DND-41 (cell line): ENCODE data around the gene MXI1.

Source experiments
- ATAC-seq: fragments of 200-7000 bp; cut with Tn5 transposase; 3 replicates; pipeline ENCODE4 v1.9.1; 2021; ENCODE audit warnings: low read depth; ENCODE audit not compliant: insufficient read depth
- DNase-seq: peaks from one replicate; pipeline ENCODE4 v3.0.0-alpha.2; 2020
- H2AFZ ChIP-seq: 2 replicates; pipeline ENCODE4 v1.6.0; 2012; ENCODE audit warnings: low read depth, low read length
- H3K27ac ChIP-seq: 2 replicates; pipeline ENCODE4 v1.5.1; 2012; ENCODE audit warnings: low read length, inconsistent platforms
- H3K27me3 ChIP-seq: fragments of 200-600 bp; sonication (generic); 2 replicates; pipeline ENCODE4 v1.6.0; 2012; ENCODE audit warnings: low read length, mild to moderate bottlenecking, inconsistent platforms; ENCODE audit not compliant: insufficient read depth, poor library complexity
- H3K36me3 ChIP-seq: 2 replicates; pipeline ENCODE4 v1.5.1; 2012; ENCODE audit warnings: low read length, inconsistent platforms; ENCODE audit not compliant: insufficient read depth
- H3K4me1 ChIP-seq: 2 replicates; pipeline ENCODE4 v1.5.1; 2012; ENCODE audit warnings: mild to moderate bottlenecking, low read length; ENCODE audit not compliant: insufficient read depth
- H3K4me2 ChIP-seq: 2 replicates; pipeline ENCODE4 v1.6.0; 2012; ENCODE audit warnings: mild to moderate bottlenecking, moderate library complexity, low read length, inconsistent platforms; ENCODE audit not compliant: insufficient read depth
- H3K4me3 ChIP-seq, 2 experiments: fragments of 200-600 bp in 1 of 2; shearing (Covaris generic) in 1 of 2; 2 replicates each; pipeline ENCODE4 v1.5.1; 2012 to 2016; ENCODE audit warnings: inconsistent platforms in 2 of 2, low read length in 2 of 2, mild to moderate bottlenecking in 2 of 2, low read depth in 1 of 2, moderate library complexity in 1 of 2
- H3K79me2 ChIP-seq: 2 replicates; pipeline ENCODE4 v1.6.0; 2012; ENCODE audit warnings: low read length, inconsistent platforms; ENCODE audit not compliant: insufficient read depth
- H3K9ac ChIP-seq: 2 replicates; pipeline ENCODE4 v1.6.0; 2012; ENCODE audit warnings: low read depth, mild to moderate bottlenecking, inconsistent platforms, low read length, moderate library complexity
- H3K9me3 ChIP-seq: 2 replicates; pipeline ENCODE4 v1.5.1; 2012; ENCODE audit warnings: low read length, moderate library complexity, mild to moderate bottlenecking, inconsistent platforms; ENCODE audit not compliant: insufficient read depth, severe bottlenecking
- H4K20me1 ChIP-seq: 2 replicates; pipeline ENCODE4 v1.6.0; 2012; ENCODE audit warnings: low read length; ENCODE audit not compliant: insufficient read depth
- EZH2 ChIP-seq: IDR thresholded peaks from 3 replicates; pipeline ENCODE4 v1.6.1; 2012; ENCODE audit warnings: borderline replicate concordance, low read depth, mild to moderate bottlenecking, moderate library complexity, low read length, inconsistent platforms; ENCODE audit not compliant: severe bottlenecking
- TF ChIP-seq, protein P1 (sequence below): IDR thresholded peaks from 2 replicates; pipeline ENCODE4 v1.5.1; 2012; ENCODE audit warnings: borderline replicate concordance, low read length, moderate library complexity, mild to moderate bottlenecking; ENCODE audit not compliant: poor library complexity, severe bottlenecking; ENCODE audit errors: extremely low read depth

Gene MXI1

DNA sequence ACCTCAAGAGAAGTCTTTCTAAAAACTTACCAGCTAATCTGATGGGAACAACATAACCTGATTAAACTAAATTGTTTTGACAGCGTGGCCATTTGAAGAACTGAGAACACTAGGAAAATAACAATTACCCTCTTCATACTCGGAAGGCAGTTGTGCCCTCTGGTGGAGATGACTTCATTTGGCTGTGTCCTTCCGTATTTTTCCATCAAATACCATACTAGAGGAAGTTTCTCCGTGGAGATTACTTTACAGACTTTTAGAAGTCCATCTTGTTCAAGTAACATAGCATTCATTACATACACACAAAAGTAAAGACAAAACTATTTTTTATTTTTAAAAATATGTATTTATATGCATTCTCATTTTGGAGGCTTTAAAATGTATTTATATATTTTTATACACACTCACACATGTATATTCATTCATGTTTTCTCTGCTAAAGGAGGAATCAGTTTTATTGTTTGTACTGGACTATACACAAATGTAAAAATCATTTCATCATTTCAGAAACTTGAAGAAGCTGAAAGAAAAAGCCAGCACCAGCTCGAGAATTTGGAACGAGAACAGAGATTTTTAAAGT lies 72.1 kb downstream of the MXI1 start:
- 0 out of 3 replicates have a peak, but pooled peaks have one; percentile 31 for ATAC-seq
- Histone ChIP-seq H3K4me3 (no peak overlapping the region), H4K20me1 (no peaks in the 10 kb centered on the region), H2AFZ (no peak overlapping the region), H3K79me2 (no peaks in the 10 kb centered on the region), H3K27ac (no peak overlapping the region), H3K4me1 (peaks cover 8% of the 10 kb centered on the region; the same call in 1 of the 2 replicates), H3K9me3 (no peaks in the 10 kb centered on the region), H3K36me3 (0 out of 2 replicates have a peak, but pooled peaks cover 4% of the 10 kb centered on the region), H3K9ac (no peak overlapping the region), H3K27me3 (no peaks in the 10 kb centered on the region), H3K4me2 (no peak overlapping the region)
- TF ChIP-seq, protein P1, sequence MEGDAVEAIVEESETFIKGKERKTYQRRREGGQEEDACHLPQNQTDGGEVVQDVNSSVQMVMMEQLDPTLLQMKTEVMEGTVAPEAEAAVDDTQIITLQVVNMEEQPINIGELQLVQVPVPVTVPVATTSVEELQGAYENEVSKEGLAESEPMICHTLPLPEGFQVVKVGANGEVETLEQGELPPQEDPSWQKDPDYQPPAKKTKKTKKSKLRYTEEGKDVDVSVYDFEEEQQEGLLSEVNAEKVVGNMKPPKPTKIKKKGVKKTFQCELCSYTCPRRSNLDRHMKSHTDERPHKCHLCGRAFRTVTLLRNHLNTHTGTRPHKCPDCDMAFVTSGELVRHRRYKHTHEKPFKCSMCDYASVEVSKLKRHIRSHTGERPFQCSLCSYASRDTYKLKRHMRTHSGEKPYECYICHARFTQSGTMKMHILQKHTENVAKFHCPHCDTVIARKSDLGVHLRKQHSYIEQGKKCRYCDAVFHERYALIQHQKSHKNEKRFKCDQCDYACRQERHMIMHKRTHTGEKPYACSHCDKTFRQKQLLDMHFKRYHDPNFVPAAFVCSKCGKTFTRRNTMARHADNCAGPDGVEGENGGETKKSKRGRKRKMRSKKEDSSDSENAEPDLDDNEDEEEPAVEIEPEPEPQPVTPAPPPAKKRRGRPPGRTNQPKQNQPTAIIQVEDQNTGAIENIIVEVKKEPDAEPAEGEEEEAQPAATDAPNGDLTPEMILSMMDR, result peak; percentile 60
- TF ChIP-seq EZH2, result no peak
- DNase-seq, result no peak

DNA sequence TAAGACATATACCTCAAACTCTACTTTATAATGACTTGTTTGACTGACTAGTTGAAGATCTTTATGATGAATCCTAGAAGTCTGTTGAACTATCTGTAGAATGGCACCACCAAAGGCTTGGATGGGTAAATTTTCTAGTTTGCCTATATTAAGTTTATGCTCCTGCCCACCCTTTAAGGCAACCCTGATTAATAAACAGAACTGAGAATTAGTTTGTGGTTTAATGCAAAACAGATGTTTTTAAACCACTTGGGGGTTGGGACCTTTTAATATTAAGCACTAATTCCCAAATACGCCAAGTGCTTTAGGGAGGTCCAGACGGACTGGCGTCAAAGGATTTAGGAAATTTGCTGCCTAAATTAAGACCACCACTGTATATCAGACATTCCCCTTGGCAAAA lies 76.9 kb downstream of the MXI1 start:
- Histone ChIP-seq H4K20me1 (no peaks in the 10 kb centered on the region), H3K27ac (no peak overlapping the region), H3K4me3 (no peak overlapping the region), H3K27me3 (no peaks in the 10 kb centered on the region), H2AFZ (no peak overlapping the region), H3K79me2 (no peaks in the 10 kb centered on the region), H3K9ac (no peak overlapping the region), H3K9me3 (no peaks in the 10 kb centered on the region), H3K4me2 (no peak overlapping the region), H3K4me1 (no peaks in the 10 kb centered on the region), H3K36me3 (peaks cover 37% of the 10 kb centered on the region)
- ATAC-seq (no peak), DNase-seq (no peak)
- TF ChIP-seq, protein P1, result no peak
- no peak for TF ChIP-seq EZH2

GRCh38 chr10:110285501-110285900 lies 78.1 kb downstream of the MXI1 start:
- peaks cover 47% of the 10 kb centered on the region for H3K36me3 ChIP-seq
- no peaks in the 10 kb centered on the region for H4K20me1 ChIP-seq
- no peak overlapping the region for H3K27ac ChIP-seq

More at GRCh38 chr10:110285501-110285900, 78.1 kb downstream of the MXI1 start:
- Histone ChIP-seq H2AFZ (no peak overlapping the region), H3K79me2 (no peaks in the 10 kb centered on the region), H3K4me1 (no peaks in the 10 kb centered on the region), H3K9ac (no peak overlapping the region), H3K9me3 (no peaks in the 10 kb centered on the region), H3K27me3 (no peaks in the 10 kb centered on the region), H3K4me2 (no peak overlapping the region), H3K4me3 (no peak overlapping the region)
- TF ChIP-seq EZH2, result no peak
- TF ChIP-seq, protein P1, result no peak
- ATAC-seq (no peak), DNase-seq (no peak)
